Measurements from ENCODE around the gene SLC36A1.
"Not testable (repeated sequence)": the region's sequence is repeated elsewhere in the genome, so short reads cannot be mapped to it uniquely, and the experiment has no call there.

Gene SLC36A1

GRCh38 chr5:151491062-151491461, 43.7 kb downstream of the SLC36A1 start:
- peak; percentile 48 for DNase-seq

GRCh38 chr5:151492729-151493128, 45.3 kb downstream of the SLC36A1 start:
- DNase-seq, result peak; percentile 86

- no peak for DNase-seq
These were observed 46.3 kb downstream of the SLC36A1 start for GRCh38 chr5:151493665-151494064.

- no peak for DNase-seq
These were observed 47.9 kb downstream of the SLC36A1 start for GRCh38 chr5:151495320-151495719.

GRCh38 chr5:151496041-151496484, 48.7 kb downstream of the SLC36A1 start:
- DNase-seq, result peak; percentile 80

- peak; percentile 15 for DNase-seq
These were observed 50.1 kb downstream of the SLC36A1 start for GRCh38 chr5:151497391-151498002.

- peak; percentile 89 for DNase-seq
These were observed 51.2 kb downstream of the SLC36A1 start for GRCh38 chr5:151498395-151499155.

GRCh38 chr5:151499501-151500035, 52.2 kb downstream of the SLC36A1 start:
- DNase-seq, result peak; percentile 58

- peak; percentile 41 for DNase-seq
These were observed 56.6 kb downstream of the SLC36A1 start for GRCh38 chr5:151504006-151504405.

GRCh38 chr5:151508308-151508707, 60.9 kb downstream of the SLC36A1 start:
- not testable (repeated sequence) for DNase-seq

- peak; percentile 55 for DNase-seq
These were observed 61.8 kb downstream of the SLC36A1 start for GRCh38 chr5:151509231-151509630.

- peak; percentile 27 for DNase-seq
These were observed 62.4 kb downstream of the SLC36A1 start for GRCh38 chr5:151509836-151510235.

- DNase-seq, result no peak
These were observed 69.9 kb downstream of the SLC36A1 start for GRCh38 chr5:151517122-151517920.

GRCh38 chr5:151520294-151520693, 72.9 kb downstream of the SLC36A1 start:
- DNase-seq, result no peak

- DNase-seq, result no peak
These were observed 74.8 kb downstream of the SLC36A1 start for GRCh38 chr5:151522226-151522625.

- peak; percentile 86 for DNase-seq
These were observed 75.9 kb downstream of the SLC36A1 start for GRCh38 chr5:151523335-151523734.

- DNase-seq, result no peak
These were observed 80.8 kb downstream of the SLC36A1 start for GRCh38 chr5:151528153-151528552.

GRCh38 chr5:151528996-151529395, 81.6 kb downstream of the SLC36A1 start:
- DNase-seq, result no peak

GRCh38 chr5:151531581-151531980, 84.2 kb downstream of the SLC36A1 start:
- DNase-seq, result no peak

- DNase-seq, result no peak
These were observed 85.0 kb downstream of the SLC36A1 start for GRCh38 chr5:151532416-151532815.

- DNase-seq, result no peak
These were observed 86.9 kb downstream of the SLC36A1 start for GRCh38 chr5:151534350-151534749.

GRCh38 chr5:151537044-151537443, 89.6 kb downstream of the SLC36A1 start:
- no peak for DNase-seq

- no peak for DNase-seq
These were observed 94.2 kb downstream of the SLC36A1 start for GRCh38 chr5:151541571-151541970.

All from islet precursor cell (in vitro differentiated cells).